Colon (tissue), 2 donors: ENCODE results near the gene CDIP1.
"Not testable (repeated sequence)": the region's sequence is repeated elsewhere in the genome, so short reads cannot be mapped to it uniquely, and the experiment has no call there.

Experiments
- FAIRE-seq: peaks from 2 replicates; lab custom pipeline; 2012; peaks lifted over from hg19 to GRCh38; lab: Jason Lieb, UNC
- donor health status: control.
- donor health status: control.

The CDIP1 gene

DNA sequence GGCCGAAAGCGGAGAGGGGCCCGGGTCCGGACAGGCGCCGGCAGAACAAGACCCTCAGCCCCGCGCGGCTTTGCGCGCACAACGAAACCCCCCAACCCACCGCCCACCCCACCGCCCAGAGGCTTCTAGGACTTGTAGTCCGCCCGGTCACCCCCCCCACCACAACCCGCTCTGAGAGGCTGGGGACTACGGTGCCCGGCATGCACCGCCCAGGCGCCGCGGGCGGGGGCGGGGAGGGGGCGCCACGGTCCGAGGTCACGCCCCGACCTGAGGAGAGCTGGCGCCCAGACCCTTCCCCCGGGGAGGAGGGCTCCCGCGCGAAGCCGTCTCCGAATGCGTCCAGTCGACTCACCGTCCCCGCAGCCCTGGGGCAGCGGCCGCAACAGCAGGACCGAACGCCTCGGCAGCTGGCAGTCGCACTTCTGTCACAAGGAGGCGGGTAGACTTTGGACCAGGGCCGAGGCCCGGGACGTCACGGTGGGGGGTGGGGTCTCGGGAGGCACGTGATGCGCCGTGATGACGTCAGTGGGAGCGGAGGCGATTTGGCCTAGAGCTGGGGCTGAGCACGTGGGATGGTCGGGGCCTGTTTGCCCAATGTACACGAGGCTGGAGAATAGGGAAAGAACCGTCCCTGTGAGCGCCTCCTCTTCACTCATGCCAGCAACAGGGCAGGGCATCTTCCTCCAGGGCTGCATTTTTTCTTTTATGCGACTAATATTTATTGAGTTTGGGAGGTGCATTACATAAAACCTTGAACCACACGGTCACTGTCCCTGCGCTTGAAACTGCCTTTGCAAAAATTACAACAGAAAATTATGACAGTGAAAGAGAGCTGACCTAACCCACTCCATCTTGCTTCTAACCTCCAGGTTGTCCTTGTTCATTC is at the start of gene CDIP1:
CDIP1 (minus strand) TSS at position 424 of the 886 bp plus-strand sequence. CDS start 24,643 bp downstream, outside the sequence.
- peak; percentile 61 for FAIRE-seq

DNA sequence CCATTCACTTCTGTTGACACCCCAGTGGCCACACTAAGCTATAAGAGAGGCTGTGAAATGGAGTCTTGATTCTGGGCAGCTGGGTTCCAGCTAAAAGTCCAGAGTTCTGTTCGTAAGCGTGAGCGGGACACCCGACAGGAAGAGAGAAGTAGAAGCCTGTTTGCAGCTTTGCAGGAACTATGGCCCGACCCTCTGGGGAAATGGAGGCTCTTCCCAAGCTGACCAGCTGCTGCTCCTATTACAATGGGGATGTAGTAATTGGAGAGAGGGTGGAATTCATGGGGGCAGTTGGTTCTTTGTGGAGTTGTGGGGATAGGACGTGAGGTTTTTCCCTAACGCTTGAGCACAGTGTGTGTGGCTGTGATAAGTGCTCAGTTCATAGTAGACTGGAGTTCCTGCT is 47.7 kb upstream of the CDIP1 start:
- FAIRE-seq: no peak

DNA sequence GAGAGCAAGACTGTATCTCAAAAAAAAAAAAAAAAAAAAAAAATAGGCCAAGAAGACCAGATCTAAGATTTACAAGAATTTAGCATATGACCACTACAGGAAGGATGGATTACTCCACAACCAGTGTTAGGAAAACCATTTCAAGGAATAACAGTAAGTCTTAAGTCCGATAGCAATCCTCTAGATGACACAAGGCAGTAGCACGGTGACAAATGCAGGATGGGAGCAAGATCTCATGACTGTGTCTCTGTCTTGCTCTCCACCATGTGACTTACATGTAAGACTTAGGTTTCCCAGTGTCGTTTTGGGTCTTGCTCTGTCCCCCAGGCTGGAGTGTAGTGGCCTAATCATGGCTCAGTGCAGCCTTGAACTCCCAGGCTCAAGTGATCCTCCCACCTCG is 45.3 kb upstream of the CDIP1 start:
- no peak for FAIRE-seq

DNA sequence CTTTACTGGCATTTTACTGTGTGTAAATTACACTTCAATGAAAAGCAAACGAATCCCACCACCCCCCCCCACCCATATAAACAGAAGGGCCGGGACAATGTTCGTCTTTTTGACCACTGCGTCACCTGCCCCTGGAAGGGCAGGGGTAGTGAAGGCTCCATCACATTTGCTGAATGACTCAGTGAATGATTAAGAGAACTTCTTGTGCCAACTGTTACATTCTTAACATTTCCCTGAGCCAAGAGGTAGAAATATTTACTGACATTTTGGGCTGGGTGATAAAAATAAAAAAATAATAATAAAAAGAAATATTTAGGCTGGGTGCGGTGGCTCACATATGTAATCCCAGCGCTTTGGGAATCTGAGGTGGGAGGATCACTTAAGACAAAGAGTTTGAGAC is 41.7 kb upstream of the CDIP1 start:
- no peak for FAIRE-seq

DNA sequence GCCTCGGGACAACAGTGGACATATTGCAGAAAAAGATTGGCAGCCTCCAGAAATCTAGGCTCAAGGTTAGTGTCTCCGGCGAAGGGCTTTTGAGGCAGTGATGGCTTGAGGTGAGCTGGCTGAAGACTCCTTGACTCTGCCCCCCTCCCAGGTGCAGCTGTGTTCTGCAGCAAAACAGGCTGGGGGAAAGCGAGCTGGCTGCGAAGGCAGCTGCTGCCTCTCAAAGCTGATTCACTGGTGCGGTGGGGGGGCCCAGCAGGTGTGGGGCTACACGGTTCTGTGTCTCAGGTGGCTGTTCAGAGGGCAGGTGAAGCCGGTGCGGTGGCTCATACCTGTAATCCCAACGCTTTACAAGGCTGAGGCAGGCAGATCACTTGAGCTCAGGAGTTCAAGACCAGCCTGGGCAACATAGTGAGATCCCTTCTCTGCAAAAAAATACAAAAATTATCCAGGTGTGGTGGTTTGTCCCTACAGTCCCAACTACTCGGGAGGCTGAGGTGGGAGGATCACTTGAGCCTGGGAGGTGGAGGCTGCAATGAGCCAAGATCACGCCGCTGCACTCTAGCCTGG is 40.5 kb upstream of the CDIP1 start:
- FAIRE-seq: no peak

DNA sequence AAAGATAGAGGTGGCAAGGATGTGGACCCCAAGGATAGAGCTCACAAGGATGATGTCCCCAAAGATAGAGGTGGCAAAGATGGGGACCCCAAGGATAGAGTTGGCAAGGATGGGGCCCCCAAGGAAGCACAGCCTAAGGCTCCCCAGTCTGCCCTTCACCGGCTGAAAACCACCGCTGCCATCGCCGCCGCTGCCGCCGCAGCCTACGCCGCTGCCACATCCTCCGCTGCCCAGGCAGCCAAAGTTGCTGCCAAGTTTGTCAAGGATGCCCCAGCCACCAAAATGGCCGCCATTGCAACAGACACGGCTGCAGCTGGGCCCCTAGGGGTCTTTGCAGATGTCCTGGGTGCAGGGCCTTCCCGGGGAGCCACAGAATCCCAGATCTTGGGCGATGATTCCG is 37.4 kb upstream of the CDIP1 start:
- FAIRE-seq: no peak

DNA sequence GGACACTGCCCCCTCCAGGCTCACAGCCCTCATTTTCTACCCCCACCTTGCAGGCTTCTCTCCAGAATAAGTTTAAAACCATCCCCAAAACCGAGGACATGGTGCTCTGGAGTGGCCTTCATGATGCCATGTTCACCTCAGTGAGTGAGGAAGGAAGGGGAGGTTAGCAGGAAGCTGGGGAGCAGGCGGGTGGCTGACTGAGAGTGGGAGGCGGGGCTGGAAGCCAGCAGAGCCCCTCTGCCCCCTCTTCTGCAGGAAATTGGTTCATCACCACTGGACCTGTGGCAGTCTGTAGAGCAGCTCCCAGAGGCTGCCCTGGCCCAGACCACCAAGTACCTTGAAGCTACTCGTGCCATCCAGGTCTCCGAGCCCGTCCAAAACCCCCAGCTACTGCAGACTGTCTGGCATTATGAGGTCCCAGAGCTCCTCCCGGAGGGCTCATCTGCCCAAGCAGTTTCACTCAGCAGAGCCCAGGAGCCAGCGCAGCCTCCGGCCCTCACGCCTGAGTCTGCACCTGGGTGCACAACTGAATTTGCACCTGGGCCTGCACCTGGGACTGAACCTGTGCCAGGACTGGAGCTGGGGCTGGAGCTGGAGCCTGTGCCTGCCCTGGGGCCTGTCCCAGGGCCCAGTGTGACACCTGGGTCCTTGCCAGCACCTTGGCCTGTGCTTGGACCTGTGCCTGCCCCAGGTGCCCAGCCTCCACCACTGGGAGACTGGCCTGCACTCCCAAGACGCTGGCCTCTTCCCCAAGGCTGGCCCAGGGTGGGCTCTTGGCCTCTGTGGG is 36.5 kb upstream of the CDIP1 start:
- no peak for FAIRE-seq

DNA sequence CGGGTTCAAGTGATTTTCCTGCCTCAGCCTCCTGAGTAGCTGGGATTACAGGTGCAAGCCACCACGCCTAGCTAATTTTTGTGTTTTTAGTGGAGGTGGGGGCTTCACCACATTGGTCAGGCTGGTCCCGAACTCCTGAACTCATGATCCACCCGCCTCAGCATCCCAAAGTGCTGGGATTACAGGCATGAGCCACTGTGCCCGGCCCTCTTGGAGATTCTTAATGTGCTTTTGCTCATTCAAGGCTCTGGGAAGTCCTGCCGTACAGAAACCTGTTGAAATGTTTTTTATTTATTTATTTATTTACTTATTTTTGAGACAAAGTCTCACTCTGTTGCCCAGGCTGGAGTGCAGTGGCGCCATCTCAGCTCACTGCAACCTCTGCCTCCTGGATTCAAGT is 35.4 kb upstream of the CDIP1 start:
- not testable (repeated sequence) for FAIRE-seq

DNA sequence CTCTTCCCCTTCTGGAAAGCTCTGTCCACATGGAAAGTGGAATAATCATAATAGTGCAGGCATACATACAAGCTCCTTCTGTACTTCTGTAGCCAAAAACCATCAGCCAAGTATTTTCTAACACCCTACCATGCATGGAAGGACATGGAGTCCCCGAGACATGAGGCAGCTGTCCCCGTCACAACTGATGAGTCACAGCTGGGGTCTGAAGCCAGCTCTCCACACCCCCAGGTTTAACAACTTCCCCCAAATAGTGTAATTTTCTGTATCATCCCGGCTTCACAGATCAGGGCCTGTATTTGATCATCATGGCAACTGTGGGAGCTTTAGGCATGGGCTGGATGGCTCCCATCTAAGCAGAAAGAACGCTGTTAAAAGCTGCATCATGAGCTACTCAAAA is 34.1 kb upstream of the CDIP1 start:
- no peak for FAIRE-seq

DNA sequence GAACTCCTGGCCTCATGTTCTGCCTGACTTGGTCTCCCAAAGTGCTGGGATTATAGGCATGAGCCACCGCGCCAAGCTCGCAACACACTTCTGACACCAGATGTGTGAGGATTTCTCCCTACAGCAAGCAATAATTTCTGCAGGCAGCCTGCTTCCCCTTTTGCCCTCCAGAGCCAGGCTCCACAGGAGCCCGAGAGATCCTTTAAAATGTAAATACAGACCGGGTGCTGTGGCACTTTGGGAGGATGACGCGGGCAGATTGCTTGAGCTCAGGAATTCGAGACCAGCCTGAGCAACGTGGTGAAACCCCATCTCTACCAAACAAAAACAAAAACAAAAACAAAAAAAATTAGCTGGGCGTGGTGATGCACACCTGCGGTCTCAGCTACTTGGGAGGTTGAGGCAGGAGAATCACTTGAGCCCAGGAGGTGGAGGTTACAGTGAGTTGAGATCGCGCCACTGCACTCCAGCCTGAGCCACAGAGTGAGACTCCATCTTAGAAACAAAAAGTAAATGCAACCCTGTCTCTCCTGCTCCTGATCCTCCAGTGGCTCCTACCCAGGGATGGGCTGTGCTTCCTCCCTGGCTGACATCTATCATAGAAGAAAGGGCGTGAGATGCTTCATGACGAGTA is 32.2 kb upstream of the CDIP1 start:
- FAIRE-seq: no peak

DNA sequence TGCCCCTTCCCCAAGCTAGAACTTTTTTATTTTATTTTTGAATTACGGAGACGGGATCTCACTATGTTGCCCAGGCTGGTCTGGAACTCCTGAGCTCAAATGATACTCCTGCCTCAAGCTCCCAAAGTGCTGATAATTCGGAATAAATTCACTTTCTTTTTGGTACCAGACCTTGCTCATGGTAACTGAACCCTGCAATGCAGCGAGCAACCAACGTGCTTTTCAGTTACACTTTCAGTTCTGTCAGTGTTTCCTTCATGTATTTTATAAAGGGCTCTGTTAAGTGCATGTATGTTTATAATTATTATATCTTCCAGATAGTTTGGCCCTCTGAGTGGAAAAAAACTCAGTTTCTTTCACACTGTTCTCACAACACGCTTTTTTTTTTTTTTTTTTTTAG is 31.5 kb upstream of the CDIP1 start:
- FAIRE-seq: no peak

DNA sequence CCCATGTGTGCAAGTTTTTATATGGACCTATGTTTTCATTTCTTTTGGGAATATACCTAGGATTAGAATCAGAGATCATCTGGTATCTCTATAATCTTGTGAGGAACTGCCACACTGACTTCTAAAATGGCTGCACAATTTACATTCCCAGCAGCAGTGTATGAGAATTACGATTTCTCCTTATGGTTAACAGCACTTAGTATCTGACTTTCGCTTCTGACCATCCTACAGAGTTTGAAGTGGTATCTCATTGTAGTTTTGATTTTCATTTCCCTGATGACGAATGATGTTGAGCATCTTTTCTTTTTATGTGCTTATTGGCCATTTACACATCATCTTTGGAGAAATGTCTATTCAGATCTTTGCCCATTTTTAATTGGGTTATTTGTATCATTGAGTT is 27.6 kb upstream of the CDIP1 start:
- FAIRE-seq: no peak

DNA sequence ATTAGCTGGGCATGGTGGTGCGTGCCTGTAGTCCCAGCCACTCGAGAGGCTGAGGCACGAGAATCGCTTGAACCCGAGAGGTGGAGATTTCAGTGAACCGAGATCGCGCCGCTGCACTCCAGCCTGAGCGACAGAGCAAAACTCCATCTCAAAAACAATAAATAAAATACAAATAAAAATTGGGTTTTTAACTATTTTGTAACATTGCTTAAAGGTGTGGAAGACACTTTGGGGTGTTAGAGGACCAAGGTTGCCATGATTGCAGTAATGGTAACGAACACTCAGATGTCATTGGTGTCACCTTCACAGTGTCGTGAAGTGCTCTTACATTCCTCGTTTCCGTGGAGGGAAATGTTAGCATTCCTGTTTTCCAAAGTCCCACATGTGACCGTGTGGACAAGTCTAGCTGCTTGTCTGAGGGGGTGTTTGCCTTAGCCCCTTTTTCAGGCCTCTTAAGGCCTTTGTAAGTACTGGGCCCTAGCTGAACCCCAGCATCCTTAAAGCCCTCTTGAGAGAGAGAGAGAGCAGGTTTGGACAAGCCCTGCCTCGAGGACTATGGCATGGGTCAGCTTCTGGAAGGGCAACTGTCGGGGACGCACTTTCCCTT is 26.2 kb upstream of the CDIP1 start:
- no peak for FAIRE-seq

DNA sequence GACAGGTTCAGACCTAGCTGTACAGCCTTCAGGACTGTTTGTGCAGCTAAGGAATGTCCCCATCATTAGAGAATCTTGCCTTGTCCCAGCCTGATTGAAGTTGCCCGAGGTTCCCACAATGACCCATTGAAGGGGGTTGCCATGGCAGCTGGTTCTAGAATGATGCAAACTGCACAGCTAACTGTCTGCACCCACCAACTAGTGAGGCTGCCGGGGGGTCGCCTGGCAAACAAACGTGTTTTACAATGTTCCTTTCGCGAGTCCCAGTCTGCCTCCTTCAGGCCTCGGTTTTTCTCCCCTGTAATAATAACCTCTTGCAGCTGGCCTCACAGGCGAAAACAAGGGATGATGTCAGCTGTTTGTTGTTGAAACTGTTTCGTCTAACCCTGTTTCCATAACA is 23.0 kb upstream of the CDIP1 start:
- FAIRE-seq: no peak

DNA sequence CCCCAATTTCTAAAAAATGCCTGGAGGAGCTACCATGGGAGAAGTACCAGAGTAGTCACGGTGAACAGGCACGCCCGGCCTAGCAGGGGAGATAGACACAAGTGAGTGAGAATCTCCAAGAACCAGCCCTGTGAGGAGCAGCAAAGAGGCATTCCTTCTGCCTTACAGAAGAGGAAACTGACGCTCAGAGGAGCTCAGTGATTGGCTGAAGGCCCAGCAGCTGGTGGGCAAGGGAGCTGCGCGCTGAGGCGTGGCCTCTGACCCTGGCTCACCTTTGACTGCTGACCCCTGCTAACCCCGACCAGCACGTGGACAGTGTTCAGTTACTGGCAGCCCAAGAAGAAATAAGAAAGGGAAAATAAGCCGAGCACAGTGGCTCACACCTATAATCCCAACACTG is 19.4 kb upstream of the CDIP1 start:
- FAIRE-seq: no peak

DNA sequence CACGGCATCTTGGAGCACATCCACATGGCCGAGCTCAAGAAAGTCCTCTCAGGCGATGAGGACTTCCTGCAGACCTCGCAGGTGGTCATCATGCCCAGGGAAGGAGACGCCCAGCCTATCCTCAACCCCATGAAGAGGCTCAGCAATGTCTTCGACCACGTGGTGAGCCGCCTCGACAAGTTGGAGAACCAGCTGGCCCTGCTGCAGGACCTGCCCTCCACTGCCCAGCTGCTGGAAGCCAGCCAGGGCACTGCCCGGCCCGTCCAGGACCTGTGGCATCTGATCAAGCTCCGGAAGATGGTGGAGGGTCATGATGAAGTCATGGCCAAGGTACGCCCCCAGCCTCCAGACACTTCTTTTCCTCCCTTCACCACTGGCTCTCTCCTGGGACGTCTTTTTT is 18.0 kb upstream of the CDIP1 start:
- FAIRE-seq: no peak

DNA sequence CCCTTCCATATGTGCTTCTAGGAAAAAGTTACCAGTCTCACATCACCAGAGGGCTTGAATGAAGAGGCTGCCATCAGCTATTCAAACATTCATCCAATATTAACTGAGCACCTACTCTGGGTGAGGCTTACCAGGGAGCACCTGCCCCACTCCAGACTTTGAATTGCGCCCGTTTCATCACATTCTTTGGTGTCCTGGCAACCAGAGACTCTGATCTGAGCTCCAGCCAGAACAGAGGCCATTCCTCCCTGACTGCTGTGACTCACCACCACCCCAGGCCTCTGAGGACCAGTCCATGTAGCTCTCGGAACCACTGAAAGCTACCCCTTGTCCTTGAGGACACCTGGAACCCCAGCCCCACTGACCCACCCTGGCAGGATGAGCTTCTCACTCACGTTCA is 17.5 kb upstream of the CDIP1 start, which contains the start of gene C16orf96:
C16orf96 (plus strand) TSS at position 229 of the 400 bp plus-strand sequence; CDS start at position 379, 150 bp downstream.
- no peak for FAIRE-seq

DNA sequence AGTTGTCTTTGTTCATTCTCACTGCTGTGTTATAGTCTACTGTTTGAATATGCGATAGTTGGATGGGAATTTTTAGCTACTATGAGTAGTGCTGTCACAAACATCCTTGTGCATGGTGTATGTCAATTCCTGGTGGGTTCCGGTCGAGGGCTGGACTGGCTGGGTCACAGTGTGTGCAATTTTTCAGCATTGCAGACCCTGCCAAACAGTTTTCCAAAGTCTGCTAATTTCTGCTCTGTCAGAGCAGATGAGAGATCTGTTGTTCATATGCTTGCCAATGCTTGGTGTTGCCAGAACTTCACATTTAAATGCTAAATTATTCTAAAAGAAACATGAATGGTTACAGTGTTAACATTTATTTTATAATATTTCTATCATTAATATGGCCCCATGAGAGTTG is 14.0 kb upstream of the CDIP1 start:
- FAIRE-seq: no peak

DNA sequence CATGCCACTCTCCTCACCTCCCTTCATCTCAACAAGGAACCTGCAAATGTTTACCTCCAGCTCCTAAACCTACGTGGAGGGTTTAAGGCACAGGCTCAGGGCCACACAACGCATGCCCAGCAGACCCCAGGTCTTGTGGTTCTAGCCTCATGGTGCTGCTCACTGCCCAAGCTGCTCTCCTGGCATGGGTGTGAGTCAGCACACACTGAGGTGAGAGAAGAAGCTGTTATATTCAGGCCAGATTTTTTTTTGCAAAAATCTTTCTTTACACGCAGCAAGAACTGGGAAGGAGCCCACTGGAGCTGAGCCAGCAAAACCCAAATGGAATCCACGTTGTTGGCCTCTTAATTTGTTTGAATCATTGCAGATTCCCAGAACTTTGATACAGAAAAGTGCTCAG is 12.0 kb upstream of the CDIP1 start:
- no peak for FAIRE-seq

DNA sequence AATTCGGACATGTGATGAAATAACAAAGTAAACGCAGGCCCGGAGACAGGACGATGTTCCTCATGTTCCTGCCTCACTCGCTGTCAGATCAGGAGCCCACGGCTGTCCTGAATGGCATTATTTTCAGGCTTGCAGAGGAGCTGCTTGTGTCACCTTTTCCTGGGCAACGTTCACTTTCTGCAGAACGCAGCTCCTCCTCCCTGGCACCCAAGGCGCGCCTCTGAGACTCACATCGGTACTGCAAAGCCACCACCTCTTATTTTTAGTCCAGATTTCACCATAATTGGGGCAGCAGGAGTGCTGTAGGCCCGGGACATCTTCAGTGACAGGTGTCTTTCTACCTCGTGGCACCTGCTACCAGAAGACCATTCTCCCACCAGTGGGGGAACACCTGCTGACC is 9.6 kb upstream of the CDIP1 start:
- FAIRE-seq: no peak

DNA sequence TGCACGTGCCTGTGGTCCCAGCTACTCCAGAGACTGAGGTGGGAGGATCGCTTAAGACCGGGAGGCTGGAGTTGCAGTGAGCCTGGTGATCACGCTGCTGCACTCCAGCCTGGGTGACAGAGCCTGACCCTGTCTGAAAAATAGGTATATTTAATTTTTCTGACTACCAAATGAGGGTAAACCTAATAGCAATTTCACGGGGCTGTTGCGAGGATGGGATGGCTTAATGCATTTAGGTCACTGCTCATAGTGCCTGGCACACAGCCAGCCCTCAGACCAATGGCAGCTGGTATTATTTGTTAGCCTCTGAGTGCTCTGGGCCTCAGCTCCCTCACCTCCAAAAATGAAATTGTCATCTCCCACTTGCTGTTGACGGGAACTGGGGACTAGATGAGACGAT is 5.9 kb upstream of the CDIP1 start:
- FAIRE-seq: no peak

DNA sequence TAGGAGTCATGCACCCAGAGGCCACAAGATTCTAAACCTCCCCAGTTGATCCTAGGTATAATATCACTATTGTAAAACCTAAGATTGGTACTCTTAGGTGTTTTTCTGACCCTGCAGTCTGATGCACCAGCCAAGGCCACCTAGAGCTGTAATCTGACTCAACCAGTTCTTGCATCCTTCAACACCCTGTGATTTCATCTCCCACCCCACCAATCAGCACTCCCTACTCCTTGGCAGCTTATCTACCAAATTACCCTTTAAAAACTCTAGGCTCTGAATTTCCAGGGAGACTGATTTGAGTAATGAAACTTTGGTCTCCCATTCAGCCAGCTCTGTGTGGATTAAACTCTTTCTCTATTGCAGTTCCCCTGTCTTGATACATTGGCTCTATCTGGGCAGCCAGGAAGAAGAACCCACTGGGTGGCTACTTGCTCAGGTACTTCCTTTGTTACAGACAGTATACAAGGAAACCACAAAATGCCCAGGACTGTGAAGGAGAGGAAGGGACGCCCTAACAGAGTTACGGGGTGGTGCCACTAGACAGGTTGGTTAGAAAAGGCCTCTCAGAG is 1.2 kb upstream of the CDIP1 start:
- FAIRE-seq: no peak
